Kidney capillary endothelial cell (primary cell): ENCODE measurements around the gene MPZL1.

Source experiments
- DNase-seq: peaks from one replicate; pipeline ENCODE4 v3.0.0-alpha.2; 2018; ENCODE audit warnings: low spot score

The MPZL1 gene

DNA sequence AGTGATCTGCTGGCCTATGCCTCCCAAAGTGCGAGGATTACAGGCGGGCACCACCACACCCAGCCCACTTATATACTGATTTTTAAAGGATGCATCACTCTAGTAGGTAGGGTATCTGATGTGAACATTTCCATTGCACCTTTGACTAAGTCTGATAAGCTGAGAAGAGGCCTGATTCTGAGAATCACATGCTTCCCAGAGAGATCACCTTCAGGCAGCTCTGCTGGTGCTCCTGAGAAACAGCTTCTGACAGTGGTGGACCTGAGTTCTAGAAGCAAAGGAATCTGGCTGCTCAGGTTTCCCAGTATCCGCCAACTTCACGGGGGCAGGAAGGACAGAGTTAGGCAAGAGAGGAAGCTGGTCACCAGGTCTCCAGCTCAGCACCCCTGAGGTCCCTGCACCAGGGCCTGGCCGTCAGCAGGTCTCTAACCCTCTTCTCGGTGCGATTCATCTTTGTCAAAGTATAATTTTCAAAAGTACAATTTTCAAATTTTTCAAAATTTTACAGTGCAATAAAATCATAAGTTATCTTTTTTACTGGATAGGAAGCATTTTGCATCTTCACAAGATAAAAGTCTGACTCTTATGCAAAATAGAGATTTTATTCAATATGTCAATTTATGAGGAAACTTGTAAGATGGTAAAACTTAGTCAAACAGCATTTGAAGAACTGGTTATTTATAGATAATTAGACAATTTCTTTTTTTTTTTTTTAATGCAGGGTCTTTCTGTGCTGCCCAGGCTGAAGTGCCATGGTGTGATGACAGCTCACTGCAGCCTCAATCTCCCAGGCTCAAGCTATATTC, 25.8 kb upstream of the MPZL1 start:
- DNase-seq = no peak

DNA sequence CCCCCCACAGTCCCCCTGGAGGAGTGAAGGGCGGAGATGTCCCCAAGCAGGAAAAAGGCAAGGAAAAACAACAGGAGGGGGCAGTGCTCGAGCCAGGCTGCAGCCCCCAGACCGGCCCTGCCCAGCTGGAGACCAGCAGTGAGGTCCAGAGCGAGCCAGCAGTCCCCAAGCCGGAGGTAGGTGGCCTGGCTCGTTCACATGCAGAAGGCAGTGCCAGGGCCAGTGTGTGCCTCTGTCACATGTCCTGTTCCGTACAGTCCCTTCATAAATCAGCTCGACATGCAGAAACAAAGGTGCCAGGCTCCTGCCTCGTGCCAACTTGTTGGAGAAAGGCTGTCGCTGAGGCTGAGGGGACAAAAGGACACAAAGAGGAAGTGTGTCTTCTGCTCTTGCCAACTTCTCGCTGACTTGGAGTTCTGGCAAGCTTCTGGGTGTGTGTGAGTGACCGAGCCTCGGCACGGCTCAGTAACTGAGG, 24.1 kb upstream of the MPZL1 start:
- no peak for DNase-seq

DNA sequence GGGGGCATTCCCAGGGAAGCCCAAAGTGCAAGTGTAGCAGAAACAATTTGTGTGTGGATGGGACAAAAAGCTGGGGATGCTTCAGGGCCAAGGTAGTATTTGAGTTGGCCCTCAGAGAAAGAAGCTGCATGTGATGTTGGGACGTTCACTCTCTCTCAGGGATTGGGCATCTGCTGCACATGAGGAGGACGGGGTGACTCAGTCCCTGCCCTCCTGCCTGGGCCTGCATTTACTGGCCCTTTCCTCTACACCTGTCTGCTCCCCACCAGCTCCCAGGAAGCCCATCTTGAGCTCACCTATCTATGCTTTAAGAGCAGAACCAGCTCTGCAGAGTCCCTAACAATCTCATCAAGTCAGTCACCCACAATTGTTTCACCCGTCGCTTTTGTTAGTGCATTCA, 23.5 kb upstream of the MPZL1 start:
- DNase-seq = no peak

DNA sequence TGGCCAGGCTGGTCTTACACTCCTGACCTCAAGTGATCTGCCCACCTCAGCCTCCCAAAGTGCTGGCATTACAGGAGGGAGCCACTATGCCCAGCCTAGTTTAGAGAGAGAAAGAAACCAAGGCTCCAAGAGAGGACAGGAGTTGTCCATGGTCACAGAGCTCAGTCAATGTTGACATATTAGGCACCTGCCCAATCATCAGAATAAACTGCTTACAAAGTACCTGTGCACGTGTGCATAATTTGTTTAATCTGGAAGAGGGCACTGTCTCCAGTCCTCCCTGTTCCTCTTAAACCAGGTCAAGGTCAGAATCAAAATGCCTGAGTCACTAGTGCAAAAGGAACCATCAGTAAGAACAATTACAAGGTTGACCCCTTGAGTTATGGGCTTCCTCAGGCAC, 20.3 kb upstream of the MPZL1 start:
- DNase-seq = no peak

DNA sequence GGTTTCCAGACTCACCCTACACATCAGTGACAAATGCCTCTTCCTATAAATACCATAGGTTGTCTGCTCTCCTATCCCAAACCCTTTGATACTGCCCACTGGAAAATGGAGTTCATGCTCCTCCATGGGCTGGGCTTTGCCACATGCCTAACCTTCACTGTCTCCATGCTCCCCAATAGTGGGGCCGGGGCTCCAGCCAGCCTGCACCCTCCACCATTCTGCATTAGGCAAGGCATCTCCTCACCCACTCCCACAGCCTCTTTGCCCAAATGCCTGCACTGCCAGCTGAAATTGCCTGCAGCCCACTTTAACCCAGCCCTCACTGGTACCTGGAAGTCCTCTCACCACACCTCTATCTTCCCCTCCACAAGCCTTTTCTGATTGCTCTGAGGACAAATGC, 18.2 kb upstream of the MPZL1 start:
- DNase-seq = no peak

DNA sequence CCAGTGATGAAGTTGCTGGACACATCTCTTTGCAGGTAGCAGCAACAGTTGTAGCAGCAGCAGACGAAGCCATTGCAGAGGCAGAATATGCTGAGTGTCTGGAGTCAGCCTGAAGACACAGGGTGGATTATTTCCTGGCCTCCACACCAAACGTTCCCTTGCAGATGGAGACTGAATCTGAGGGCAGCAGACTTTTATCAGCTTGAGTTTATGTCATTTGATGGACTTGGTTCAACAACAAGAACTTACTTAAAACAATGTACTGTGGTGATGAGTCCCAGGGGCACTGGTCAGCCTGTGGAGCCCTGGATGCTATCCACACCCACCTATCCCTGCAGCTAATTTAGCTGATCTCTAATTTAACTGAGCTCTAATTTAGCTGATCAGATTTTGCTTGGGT, 17.1 kb upstream of the MPZL1 start:
- DNase-seq = no peak

DNA sequence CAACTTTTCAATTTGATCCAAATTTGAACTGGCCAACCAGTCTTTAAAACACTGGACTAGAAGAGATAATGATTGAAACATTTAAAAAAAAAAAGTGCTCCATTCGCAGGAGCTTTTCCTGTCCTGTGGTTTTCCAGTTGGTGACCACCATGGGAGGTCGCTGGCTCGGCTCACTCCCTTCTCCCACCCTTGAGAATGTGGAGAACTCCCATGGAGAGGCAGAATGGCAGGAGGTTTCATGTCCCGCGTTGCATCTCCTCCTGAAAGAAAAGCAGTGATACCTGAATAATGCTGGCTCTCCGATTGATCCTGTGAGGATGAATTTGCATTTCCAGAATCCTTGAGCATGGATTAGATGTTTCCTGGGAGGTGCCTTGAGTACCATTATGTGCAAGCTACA, 16.5 kb upstream of the MPZL1 start:
- no peak for DNase-seq

DNA sequence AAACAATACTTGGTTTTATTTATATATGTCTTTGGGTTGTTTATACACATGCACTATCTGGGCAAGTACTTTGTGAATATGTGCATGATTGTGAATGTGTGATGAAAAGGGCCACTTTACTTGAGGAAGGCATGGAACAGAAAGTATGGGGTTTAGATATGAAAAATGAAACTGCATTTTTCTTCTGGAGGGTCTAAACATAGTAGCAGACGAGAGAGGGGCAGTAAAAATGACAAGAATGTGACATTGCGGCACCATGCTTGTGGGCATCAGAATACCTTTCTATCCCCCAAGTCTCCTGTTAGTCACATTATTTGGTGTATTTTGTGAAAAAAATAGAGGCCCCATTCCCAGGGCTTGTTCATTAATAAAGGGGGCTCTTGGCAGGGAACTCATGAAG, 15.4 kb upstream of the MPZL1 start:
- no peak for DNase-seq

DNA sequence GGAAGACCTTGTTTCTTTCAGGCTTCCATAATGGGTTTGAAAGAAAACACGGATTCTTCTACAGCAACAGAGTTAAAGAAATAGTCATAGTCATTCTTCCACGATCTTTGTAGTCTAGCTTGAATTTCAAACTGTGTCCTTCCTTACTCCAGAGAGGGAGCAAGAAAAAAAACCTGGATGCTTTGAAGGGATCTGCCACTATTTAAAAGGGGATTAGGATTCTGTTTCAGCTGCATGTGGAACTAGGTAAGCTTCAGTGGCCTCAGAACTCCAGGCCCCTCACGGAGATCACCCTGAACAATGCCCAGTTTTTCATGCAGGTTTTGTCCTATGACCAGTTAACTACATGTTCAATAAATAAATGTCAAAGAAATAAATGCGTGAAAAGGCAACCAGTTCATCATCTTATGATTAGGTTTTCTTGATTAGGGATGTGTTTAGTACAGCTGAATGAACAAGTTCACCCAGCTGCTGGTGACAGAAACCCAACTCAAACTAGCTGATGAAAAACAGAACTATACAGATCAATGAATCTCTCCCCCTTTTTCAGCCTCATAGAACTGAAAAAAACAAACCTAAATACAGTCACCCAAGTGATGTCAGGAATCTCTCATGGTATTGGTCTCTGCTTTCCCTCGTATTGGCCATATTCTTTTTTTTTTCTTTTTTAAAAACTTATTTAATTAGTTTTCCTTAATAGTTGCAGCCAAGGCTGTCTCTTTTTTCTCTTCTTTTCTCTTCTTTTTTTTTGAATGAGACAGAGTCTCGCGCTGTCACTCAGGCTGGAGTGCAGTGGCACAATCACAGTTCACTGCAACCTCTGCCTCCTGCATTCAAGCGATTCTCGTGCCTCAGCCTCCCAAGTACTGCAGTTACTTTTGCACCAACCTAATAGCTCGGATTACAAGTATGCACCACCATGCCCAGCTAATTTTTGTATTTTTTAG, 14.6 kb upstream of the MPZL1 start:
- DNase-seq = no peak

DNA sequence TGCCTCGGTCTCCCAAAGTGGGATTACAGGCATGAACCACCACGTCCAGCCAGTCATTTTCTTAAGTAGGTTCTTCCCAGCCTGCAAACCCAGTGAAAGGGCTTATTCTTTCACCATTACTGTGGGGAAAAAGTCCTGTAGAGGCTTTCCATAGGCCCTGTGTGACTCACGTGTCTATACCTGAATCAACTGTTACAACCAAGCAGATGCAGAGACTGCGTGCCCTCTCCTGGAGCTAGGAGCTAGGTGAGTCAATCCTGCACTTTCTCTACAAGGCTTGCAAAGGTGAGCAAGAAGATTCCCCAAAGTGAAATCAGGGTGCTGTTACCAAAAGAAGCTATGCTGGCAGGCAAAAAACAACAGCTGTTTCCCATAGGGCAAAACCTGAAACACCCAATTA, 13.8 kb upstream of the MPZL1 start:
- no peak for DNase-seq

DNA sequence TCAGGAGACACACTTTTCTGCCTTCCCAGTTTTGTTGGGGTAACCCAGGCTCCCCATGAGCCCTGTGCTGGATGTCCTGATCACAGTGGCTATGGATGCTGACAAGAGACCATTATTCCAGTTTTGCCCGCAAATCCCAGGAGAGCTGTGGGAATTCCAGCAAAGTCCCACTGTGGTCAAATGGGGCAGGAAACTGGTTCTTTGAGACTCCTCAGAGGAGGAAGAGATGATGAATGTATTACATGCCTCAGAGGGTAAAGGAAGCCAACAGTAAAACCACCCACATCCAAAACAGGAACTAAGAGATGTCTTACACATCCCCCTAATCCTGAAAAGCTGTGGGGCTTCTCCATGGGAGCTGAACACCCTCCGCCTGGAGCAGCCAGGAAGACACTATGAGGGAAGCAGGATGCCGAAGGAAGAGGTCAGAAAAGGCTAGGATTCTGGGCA, 12.8 kb upstream of the MPZL1 start:
- DNase-seq = peak; percentile 57

DNA sequence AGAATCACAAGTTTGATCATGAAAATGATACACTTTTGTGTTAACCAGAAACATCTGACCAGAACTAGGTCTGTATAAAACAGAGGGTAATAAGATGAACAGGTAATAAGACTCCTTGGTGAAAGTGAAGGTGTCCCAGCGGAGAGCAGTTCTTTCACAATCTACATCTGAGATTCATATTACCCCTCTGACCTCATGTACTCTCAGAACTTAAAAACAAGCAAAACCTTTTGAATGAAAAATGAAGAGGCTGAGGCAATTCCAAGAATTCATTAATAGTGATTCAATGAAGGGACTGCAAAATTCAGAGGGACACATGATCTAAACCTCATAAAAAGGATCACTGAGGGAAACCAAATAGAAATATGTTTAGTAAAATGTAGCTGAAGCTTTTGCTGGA, 10.9 kb upstream of the MPZL1 start:
- no peak for DNase-seq

DNA sequence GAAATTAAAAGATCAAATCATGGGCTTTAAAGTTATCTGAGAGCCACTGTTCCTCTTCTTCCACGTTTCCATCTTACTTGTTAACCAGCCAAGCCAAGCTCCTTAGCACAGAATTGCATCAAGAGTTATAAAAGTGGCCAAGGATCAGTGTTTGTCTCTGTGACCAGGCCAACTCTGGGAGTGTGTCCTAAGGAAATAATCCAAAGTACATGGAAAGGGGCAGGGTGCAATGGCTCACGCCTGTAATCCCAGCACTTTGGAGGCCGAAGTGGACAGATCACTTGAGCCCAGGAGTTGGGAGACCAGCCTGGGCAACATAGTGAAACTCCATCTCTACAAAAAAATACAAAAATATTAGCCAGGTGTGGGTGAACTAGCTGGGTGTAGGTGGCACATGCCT, 10.0 kb upstream of the MPZL1 start:
- no peak for DNase-seq

DNA sequence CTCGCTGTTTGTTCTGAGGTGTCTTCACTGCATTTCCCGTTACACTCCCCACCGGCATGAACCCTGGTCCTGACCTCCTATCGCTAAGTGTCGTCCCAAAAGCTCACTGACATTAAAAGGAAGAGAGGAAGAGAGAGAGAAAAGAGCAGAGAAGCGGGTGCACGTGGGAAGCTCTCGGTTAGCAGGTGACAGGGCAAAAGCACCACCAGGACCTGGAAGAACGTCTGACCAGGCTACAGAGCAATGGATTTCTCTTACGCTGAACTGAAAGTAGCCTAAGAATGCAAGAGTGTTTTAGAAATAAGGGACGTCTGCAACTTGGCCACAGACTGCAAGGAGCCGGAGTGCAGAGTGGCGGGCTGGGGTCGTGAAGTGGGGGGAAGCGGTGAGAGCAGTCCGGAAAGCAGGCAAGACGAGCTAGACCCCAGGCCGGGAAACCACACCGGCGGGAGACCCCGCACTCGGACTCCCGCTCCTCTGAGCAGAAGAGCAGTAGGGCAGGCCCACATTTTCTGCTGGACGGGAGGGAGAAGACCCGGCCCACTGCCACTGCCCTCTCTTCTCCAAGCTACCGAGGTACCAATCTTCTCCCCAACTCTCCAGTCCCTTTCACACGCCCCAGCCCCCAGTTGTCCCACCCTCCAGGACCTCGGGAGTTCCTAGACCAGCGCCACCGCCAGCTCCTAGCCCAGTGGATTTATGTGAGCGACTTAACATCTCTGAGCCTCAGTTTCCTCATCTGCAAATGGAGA, 8.3 kb upstream of the MPZL1 start:
- DNase-seq = no peak

DNA sequence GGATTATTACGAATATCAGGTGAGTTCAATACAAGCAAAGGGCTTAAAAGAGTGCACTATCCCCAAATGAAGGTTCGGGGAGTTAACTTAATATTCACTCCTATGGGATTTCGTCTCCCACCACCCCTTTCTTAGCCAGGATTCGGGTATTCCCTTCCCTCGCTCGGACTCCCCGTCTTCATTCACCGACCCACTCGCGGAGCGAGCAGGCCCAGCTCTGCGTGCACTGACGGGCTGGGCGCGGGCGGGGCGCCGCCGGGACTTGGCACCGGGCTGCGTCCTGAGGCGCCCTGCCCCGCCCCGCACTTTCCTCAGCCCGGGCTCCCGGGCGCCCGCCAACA, 7.7 kb upstream of the MPZL1 start:
- DNase-seq = peak; percentile 21

DNA sequence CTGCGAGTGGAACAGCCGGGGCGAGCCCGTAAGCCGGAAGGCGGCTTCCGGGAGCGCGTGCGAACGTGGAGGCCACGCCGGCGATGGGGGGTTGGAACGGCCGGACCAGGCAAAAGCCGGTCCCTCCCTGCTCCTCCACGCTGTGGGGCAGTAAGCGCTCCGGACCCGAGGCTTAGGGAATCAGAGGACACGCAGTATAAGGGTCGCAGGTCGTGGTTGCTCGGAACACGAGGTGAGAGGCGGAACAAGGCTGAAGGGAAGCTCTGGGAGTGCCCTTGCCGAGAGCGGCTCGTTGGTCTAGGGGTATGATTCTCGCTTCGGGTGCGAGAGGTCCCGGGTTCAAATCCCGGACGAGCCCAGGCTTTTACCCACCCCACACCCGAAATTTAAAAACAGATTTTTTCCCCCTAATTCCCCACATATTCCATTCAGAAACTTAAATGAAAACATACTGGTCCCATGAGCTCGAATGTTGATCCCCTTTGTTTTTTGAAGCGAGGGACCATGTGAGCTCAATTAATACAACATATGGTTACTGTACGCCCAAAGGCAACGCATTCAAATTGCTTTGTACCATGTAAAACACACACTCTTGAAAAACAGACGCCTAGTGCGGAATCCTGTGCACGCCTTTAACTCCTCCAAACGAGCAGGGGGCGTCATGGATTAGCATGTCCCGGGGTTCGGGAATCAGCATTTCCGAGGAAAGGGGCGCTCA, 7.2 kb upstream of the MPZL1 start:
- DNase-seq = peak; percentile 78

DNA sequence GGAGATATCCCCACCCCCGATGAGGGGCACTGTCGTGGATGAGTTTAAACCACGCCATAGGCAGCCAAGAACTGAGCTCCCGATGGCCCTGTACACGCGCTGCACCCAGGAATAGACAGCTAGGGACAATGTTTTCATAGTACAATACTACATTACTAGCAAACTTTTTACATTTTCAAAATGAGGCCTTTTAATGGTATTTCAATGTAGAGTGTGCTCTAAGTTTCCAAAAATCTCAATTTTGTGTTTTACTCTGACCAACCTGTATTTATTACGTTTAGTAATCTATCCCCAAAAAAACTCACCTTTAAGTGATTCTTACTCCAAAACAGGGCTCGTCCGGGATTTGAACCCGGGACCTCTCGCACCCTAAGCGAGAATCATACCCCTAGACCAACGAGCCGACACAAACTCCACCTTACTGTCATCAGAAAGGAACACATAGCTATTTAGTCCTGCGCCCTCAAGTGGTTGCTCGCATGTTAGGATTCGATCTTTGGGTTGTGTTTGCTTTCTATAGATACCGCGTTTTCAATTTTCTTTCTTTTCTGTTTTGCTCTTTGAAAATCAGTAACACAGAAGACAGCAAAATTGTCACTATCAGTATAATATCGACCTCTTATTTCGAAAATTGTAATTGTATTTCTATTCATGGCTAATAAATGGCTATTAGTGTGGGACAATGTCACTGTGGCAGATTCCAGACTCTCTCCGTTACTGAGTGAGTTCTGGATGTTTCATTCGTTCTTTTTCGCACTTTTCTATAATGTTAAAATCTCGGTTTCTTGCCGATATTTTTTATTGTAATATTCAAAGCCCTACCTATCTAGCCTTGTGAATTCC, 6.4 kb upstream of the MPZL1 start:
- peak; percentile 88 for DNase-seq

DNA sequence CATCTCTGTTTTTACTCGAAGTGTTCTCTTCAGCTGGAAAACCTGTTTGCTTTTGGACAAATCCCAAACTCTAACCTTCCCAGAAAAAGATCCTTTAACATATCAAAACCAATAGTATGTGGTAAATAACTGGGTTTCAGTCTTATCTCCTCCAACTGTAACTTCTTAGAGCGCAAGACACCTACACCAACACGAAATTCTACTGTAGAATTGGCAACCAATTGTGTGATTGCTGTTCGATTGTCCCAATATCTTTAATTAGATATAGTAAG, 5.8 kb upstream of the MPZL1 start:
- DNase-seq = peak; percentile 29

DNA sequence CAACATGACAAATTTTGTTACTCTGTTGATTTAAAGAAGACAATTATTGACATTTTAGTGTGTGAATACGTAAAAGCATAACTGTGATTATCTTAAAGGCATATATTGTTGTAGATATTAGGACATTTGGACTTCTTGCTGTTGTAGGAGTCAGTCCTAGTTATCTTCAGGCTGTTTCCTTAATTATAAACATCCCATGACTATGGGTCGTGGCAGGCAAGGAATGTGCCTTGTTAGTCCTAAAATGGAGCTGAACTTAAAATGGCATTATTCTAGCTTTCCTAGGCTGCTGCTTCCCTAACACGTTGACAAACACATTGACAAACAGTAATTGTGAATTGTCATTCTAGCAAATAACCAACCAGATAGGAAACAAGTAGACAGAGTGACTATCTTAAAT, 4.4 kb upstream of the MPZL1 start:
- DNase-seq = no peak

DNA sequence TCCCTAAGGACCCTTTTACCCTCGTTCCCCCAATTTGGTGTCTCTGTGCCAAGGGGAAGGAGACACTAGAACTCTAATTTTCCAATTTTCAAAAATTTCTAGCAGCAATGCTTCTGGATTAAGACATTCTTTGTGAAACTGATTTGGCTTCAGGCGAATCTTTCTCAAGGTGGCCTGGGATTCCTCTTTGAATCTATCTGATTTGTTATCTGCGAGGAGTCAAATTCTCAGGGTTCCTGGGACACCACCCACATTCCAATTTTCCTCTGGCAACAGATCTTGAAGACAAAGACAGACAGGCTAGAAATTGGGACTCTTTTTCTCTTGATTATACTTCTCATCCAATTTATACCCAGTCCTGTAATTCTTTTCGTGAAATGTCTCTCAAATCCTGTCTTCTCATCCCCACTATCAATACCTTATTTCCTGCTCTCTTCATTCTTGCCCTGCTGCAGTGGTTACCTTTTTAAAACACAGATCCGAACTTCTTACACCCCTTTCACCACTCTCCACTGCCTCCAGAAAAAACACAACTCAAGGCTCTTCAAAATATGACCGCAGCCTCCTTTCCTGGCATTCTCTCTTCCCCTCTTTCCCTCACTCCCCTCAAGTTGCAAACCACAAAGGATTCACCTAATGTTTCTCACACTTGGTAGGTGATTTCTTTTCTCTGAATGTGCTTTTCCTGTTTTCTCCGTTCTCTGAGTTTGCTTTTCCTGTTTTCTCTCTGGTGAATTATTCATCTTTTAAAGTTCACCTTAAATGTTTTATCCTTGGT, 2.7 kb upstream of the MPZL1 start:
- DNase-seq = no peak
